Hepatocyte (in vitro differentiated cells): ENCODE data around the gene RARB. TPM values are rescaled to one million over a fixed set of nuclear protein-coding genes. Genes with fewer than 3 reads are reported as not detected.

Experiments
- DNase-seq: peaks from one replicate; pipeline ENCODE4 v3.0.0-alpha.2; 2016; ENCODE audit warnings: low spot score
- H2AFZ ChIP-seq: fragments of 200-600 bp; sonication (generic); 2 replicates; pipeline ENCODE4 v1.6.0; 2016; ENCODE audit warnings: antibody characterized with exemption, mild to moderate bottlenecking
- H3K27ac ChIP-seq: fragments of 200-600 bp; sonication (generic); 2 replicates; pipeline ENCODE4 v1.5.1; 2016; ENCODE audit warnings: mild to moderate bottlenecking
- H3K27me3 ChIP-seq: fragments of 200-600 bp; sonication (generic); 2 replicates; pipeline ENCODE4 v1.6.1; 2016
- H3K36me3 ChIP-seq: fragments of 200-600 bp; sonication (generic); replicated peaks from 2 replicates; pipeline ENCODE4 v1.5.1; 2016; ENCODE audit warnings: low read depth; ENCODE audit not compliant: insufficient read depth
- H3K4me1 ChIP-seq: fragments of 200-600 bp; sonication (generic); 2 replicates; pipeline ENCODE4 v1.5.1; 2016; ENCODE audit warnings: mild to moderate bottlenecking, moderate library complexity; ENCODE audit not compliant: insufficient read depth
- H3K4me2 ChIP-seq: fragments of 200-600 bp; sonication (generic); 2 replicates; pipeline ENCODE4 v1.6.0; 2016
- H3K4me3 ChIP-seq: fragments of 200-600 bp; sonication (generic); 2 replicates; pipeline ENCODE4 v1.5.1; 2016; ENCODE audit warnings: mild to moderate bottlenecking
- H3K79me2 ChIP-seq: fragments of 200-600 bp; sonication (generic); 2 replicates; pipeline ENCODE4 v1.6.0; 2017; ENCODE audit warnings: mild to moderate bottlenecking
- H3K9me2 ChIP-seq: fragments of 200-600 bp; sonication (generic); replicated peaks from 2 replicates; pipeline ENCODE4 v1.6.0; 2017; ENCODE audit warnings: mild to moderate bottlenecking; ENCODE audit not compliant: insufficient read depth
- H3K9me3 ChIP-seq: fragments of 200-600 bp; sonication (generic); 2 replicates; pipeline ENCODE4 v1.5.1; 2016; ENCODE audit warnings: low read depth, mild to moderate bottlenecking
- H4K20me1 ChIP-seq: fragments of 200-600 bp; sonication (generic); 2 replicates; pipeline ENCODE4 v1.6.0; 2016; ENCODE audit warnings: mild to moderate bottlenecking; ENCODE audit not compliant: insufficient read depth, poor library complexity, severe bottlenecking
- CTCF ChIP-seq: fragments of 200-600 bp; sonication (generic); IDR thresholded peaks from 2 replicates; pipeline ENCODE4 v1.5.1; 2016; ENCODE audit warnings: antibody characterized with exemption, mild to moderate bottlenecking; ENCODE audit not compliant: poor library complexity
- EZH2 ChIP-seq: fragments of 200-600 bp; sonication (generic); IDR thresholded peaks from 2 replicates; pipeline ENCODE4 v1.6.1; 2016; ENCODE audit warnings: antibody characterized with exemption, mild to moderate bottlenecking, borderline replicate concordance
- EZH2phosphoT487 ChIP-seq: fragments of 200-600 bp; sonication (generic); IDR thresholded peaks from one replicate; pipeline ENCODE4 v1.6.1; 2018; ENCODE audit warnings: antibody characterized with exemption, mild to moderate bottlenecking, low read depth, moderate library complexity; ENCODE audit not compliant: unreplicated experiment, severe bottlenecking
- WGBS: methylation state at CpG from one replicate; pipeline ENCODE4 v1.1.6; 2016; ENCODE audit warnings: low lambda C conversion rate; ENCODE audit errors: missing lambda C conversion rate; 5-methylcytosine and 5-hydroxymethylcytosine counted together
- polyA plus RNA-seq: library from polyadenylated mRNA; unstranded; fragments of >200 nt; fragmentation: Nextera tagmentation; extraction: Ambion mirVana; gene quantifications from 2 replicates; pipeline ENCODE4 v1.2.1, GENCODE V29; 2016
- total RNA-seq: library from RNA; depleted of rRNA; stranded (reverse); fragments of >200 nt; gene quantifications from 2 replicates; pipeline ENCODE4 v1.2.3, GENCODE V29; 2014

RARB gene
- total and polyA plus RNA-seq, 2 experiments from 2014 or later = 22.2 to 30.7 TPM

- peak overlapping the region; percentile 61 for H3K27ac ChIP-seq
- H3K4me1 ChIP-seq = peaks cover 56% of the 10 kb centered on the region
- DNase-seq = no peak
These were observed 27.5 kb downstream of the RARB start for GRCh38 chr3:25455441-25456132.

GRCh38 chr3:25456723-25457670 is 28.9 kb downstream of the RARB start:
- no peaks in the 10 kb centered on the region for H3K27me3 ChIP-seq
- no peaks in the 10 kb centered on the region for H3K9me2 ChIP-seq
- H3K4me2 ChIP-seq = no peak overlapping the region
- no peak overlapping the region for H2AFZ ChIP-seq
- no peaks in the 10 kb centered on the region for H4K20me1 ChIP-seq
- H3K4me3 ChIP-seq = no peak overlapping the region
- H3K79me2 ChIP-seq = peaks cover 70% of the 10 kb centered on the region
- no peaks in the 10 kb centered on the region for H3K9me3 ChIP-seq
- H3K36me3 ChIP-seq = no peaks in the 10 kb centered on the region
- WGBS = 77% methylated on average over 7 of the region's 7 CpGs
- H3K4me1 ChIP-seq = peaks cover 64% of the 10 kb centered on the region
- DNase-seq = no peak
- TF ChIP-seq EZH2phosphoT487 (no peak), EZH2 (no peak), CTCF (no peak)
- peak overlapping the region; percentile 44 for H3K27ac ChIP-seq

More at GRCh38 chr3:25455441-25456132, 27.5 kb downstream of the RARB start:
- no peaks in the 10 kb centered on the region for H4K20me1 ChIP-seq
- no peak overlapping the region for H2AFZ ChIP-seq
- no peak overlapping the region for H3K4me3 ChIP-seq
- peak overlapping the region; percentile 62 for H3K4me2 ChIP-seq
- 41% methylated on average over 8 of the region's 8 CpGs for WGBS
- peaks cover 73% of the 10 kb centered on the region for H3K79me2 ChIP-seq
- TF ChIP-seq EZH2phosphoT487 (no peak), CTCF (no peak), EZH2 (no peak)
- H3K9me3 ChIP-seq = no peaks in the 10 kb centered on the region
- H3K27me3 ChIP-seq = no peaks in the 10 kb centered on the region
- no peaks in the 10 kb centered on the region for H3K9me2 ChIP-seq
- no peaks in the 10 kb centered on the region for H3K36me3 ChIP-seq

- TF ChIP-seq EZH2phosphoT487 (no peak), EZH2 (no peak), CTCF (no peak)
- H3K27ac ChIP-seq = peak overlapping the region; percentile 44
These were observed 29.8 kb downstream of the RARB start for GRCh38 chr3:25457671-25458419.

More at GRCh38 chr3:25457671-25458419, 29.8 kb downstream of the RARB start:
- Histone ChIP-seq H3K9me3 (no peaks in the 10 kb centered on the region), H3K36me3 (no peaks in the 10 kb centered on the region), H3K4me3 (no peak overlapping the region), H3K4me1 (peaks cover 65% of the 10 kb centered on the region), H4K20me1 (no peaks in the 10 kb centered on the region), H3K79me2 (peaks cover 65% of the 10 kb centered on the region), H3K27me3 (no peaks in the 10 kb centered on the region), H3K9me2 (no peaks in the 10 kb centered on the region), H2AFZ (no peak overlapping the region), H3K4me2 (peak overlapping the region; percentile 13)
- 67% methylated on average over 7 of the region's 7 CpGs for WGBS
- no peak for DNase-seq
